ENCODE data around the gene SLC37A4.
"Not testable (repeated sequence)": the region's sequence is repeated elsewhere in the genome, so short reads cannot be mapped to it uniquely, and the experiment has no call there.

SLC37A4 gene

GRCh38 chr11:119046489-119046888 is 15.8 kb upstream of the SLC37A4 start:
- no peak overlapping the region for H3K4me3 ChIP-seq (ENCODE audit: low read depth, low read length)
- TF ChIP-seq MYC (IDR thresholded peaks at IDR 0.05; ENCODE audit: low read depth, low read length) (no peak), MAX (IDR thresholded peaks at IDR 0.05; ENCODE audit: low read depth, low read length) (no peak), CTCF (IDR thresholded peaks at IDR 0.05; ENCODE audit: low read depth, low read length) (no peak), POLR2A (IDR thresholded peaks at IDR 0.05; ENCODE audit: extremely low read depth, insufficient read length) (no peak)
- DNase-seq (ENCODE audit: low read depth), result no peak

DNA sequence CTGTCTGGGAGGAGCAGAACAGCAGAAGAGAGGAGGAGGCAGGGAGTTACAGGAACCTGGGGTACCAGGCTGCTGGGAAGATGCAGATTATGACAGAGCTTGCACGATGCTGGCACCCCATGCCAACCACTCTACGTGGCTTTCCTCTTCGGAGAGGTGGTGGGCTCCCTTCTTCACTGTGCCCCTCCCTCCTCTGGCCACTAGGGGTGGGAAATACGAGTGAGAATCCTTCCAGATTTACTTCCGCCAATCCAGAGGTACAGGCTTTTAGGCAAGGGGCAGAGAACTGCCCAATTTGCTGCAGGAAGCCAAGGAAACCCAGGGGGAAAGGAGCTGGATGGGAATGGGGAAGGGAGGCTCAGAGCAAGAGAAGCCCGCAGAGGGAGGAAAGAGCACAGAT is 14.0 kb upstream of the SLC37A4 start:
- no peak for DNase-seq (ENCODE audit: low read depth)

GRCh38 chr11:119042927-119043326 is 12.2 kb upstream of the SLC37A4 start:
- TF ChIP-seq MAX (IDR thresholded peaks at IDR 0.05; ENCODE audit: low read depth, low read length), result no peak
- TF ChIP-seq POLR2A (IDR thresholded peaks at IDR 0.05; ENCODE audit: extremely low read depth, insufficient read length), result no peak
- no peak for TF ChIP-seq MYC (IDR thresholded peaks at IDR 0.05; ENCODE audit: low read depth, low read length)
- no peak for TF ChIP-seq CTCF (IDR thresholded peaks at IDR 0.05; ENCODE audit: low read depth, low read length)
- no peak for DNase-seq (ENCODE audit: low read depth)
- no peak overlapping the region for H3K4me3 ChIP-seq (ENCODE audit: low read depth, low read length)

More for the DNA sequence above, 14.0 kb upstream of the SLC37A4 start:
- H3K4me3 ChIP-seq (ENCODE audit: low read depth, low read length), result no peak overlapping the region
- no peak for TF ChIP-seq MYC (IDR thresholded peaks at IDR 0.05; ENCODE audit: low read depth, low read length)
- peak; percentile 47 for TF ChIP-seq CTCF (IDR thresholded peaks at IDR 0.05; ENCODE audit: low read depth, low read length)

- H3K4me3 ChIP-seq (ENCODE audit: low read depth, low read length), result no peak overlapping the region
- DNase-seq (ENCODE audit: low read depth), result peak; percentile 55
- TF ChIP-seq MYC (IDR thresholded peaks at IDR 0.05; ENCODE audit: low read depth, low read length) (no peak), POLR2A (IDR thresholded peaks at IDR 0.05; ENCODE audit: extremely low read depth, insufficient read length) (no peak), MAX (IDR thresholded peaks at IDR 0.05; ENCODE audit: low read depth, low read length) (no peak), CTCF (IDR thresholded peaks at IDR 0.05; ENCODE audit: low read depth, low read length) (no peak)
These were observed 11.3 kb upstream of the SLC37A4 start for GRCh38 chr11:119041821-119042514.

- not testable (repeated sequence) for DNase-seq (ENCODE audit: low read depth); H3K4me3 ChIP-seq (ENCODE audit: low read depth, low read length)
These were observed 8.8 kb upstream of the SLC37A4 start for GRCh38 chr11:119039471-119039870.

DNA sequence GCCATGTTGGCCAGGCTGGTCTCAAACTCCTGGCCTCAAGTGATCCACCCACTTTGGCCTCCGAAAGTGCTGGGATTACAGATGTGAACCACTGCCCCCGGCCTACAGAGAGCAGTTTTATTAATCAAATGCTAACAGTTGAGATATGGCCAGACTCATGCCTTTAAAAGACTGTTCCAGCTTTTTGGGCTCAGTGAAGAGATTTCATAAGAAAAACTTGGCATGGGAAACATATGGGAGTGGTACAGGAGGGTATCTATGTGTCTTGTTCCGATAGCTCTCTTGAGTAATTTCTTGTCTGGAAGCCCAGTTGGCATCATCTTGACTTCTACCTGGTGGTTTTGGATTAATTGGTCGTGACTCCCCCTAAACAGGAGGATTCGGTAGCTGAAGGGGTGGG is 8.2 kb upstream of the SLC37A4 start:
- H3K4me3 ChIP-seq (ENCODE audit: low read depth, low read length), result no peak overlapping the region
- TF ChIP-seq POLR2A (IDR thresholded peaks at IDR 0.05; ENCODE audit: extremely low read depth, insufficient read length) (no peak), MYC (IDR thresholded peaks at IDR 0.05; ENCODE audit: low read depth, low read length) (no peak), CTCF (IDR thresholded peaks at IDR 0.05; ENCODE audit: low read depth, low read length) (no peak), MAX (IDR thresholded peaks at IDR 0.05; ENCODE audit: low read depth, low read length) (no peak)
- DNase-seq (ENCODE audit: low read depth), result no peak
